Esophagus muscularis mucosa (tissue), 4 donors: ENCODE measurements around the gene CGB3. TPM values are rescaled to one million over a fixed set of nuclear protein-coding genes. Genes with fewer than 3 reads are reported as not detected.
A peak's percentile ranks its signal among the peaks of the same experiment; 100 is the strongest.

Experiments
- DNase-seq: peaks from one replicate; pipeline ENCODE4 v3.0.0-alpha.2; 2017; ENCODE audit errors: extremely low spot score
- H3K27ac ChIP-seq, 4 donors: fragments of 200-600 bp; sonication (generic); replicated peaks in 1 of 4; 1 replicate in 3 of 4; 2 replicates in 1 of 4; pipeline ENCODE4 v1.5.1; 2016 to 2019; ENCODE audit warnings: mild to moderate bottlenecking in 1 of 4
- H3K27me3 ChIP-seq, 4 donors: fragments of 200-600 bp; sonication (generic); one replicate each; pipeline versions ENCODE4 v1.5.1 to v1.6.0; 2016 to 2019
- H3K36me3 ChIP-seq, 4 donors: fragments of 200-600 bp; sonication (generic); one replicate each; pipeline ENCODE4 v1.5.1; 2016 to 2019
- H3K4me1 ChIP-seq, 4 donors: fragments of 200-600 bp; sonication (generic); one replicate each; pipeline ENCODE4 v1.5.1; 2016 to 2019
- H3K4me3 ChIP-seq, 4 donors: fragments of 200-600 bp; sonication (generic); 1 replicate in 2 of 4; 2 replicates in 2 of 4; pipeline ENCODE4 v1.5.1; 2016 to 2019; ENCODE audit warnings: mild to moderate bottlenecking in 4 of 4, moderate library complexity in 1 of 4
- H3K9me3 ChIP-seq, 4 donors: fragments of 200-600 bp; sonication (generic); 1 replicate in 3 of 4; 2 replicates in 1 of 4; pipeline ENCODE4 v1.5.1; 2016 to 2019
- CTCF ChIP-seq, 3 experiments: fragments of 200-600 bp in 2 of 3; fragments of 450-650 bp in 1 of 3; sonication (generic) in 2 of 3; IDR thresholded peaks; one replicate each; pipeline ENCODE4 v1.5.1; 2017 to 2019; ENCODE audit warnings: antibody characterized with exemption in 3 of 3, mild to moderate bottlenecking in 2 of 3, moderate library complexity in 1 of 3
- EP300 ChIP-seq: sonication (generic); formaldehyde crosslinking; IDR thresholded peaks from one replicate; pipeline ENCODE4 v1.6.1; 2017; ENCODE audit warnings: antibody characterized with exemption
- POLR2A ChIP-seq: fragments of 450-650 bp; IDR thresholded peaks from one replicate; pipeline ENCODE4 v1.6.1; 2017; ENCODE audit warnings: antibody characterized with exemption, moderate library complexity, mild to moderate bottlenecking, low read depth
- POLR2AphosphoS5 ChIP-seq, 2 donors: sonication (generic); formaldehyde crosslinking; IDR thresholded peaks; one replicate each; pipeline ENCODE4 v1.6.1; 2017; ENCODE audit warnings: antibody characterized with exemption in 2 of 2
- WGBS: methylation state at CpG from one replicate; pipeline ENCODE4 v1.1.5; 2018; 5-methylcytosine and 5-hydroxymethylcytosine counted together
- intact Hi-C: fragments of 100-400 bp; cut with DNase I; formaldehyde crosslinking; loops from one replicate; pipeline ENCODE4 v1.15.1; 2023
- total RNA-seq, 4 donors: library from RNA; depleted of rRNA; stranded (reverse); fragments of >200 nt; gene quantifications; one replicate each; pipeline versions ENCODE4 v1.1.0 to v1.2.1, GENCODE V29; 2016

Gene CGB3
- total RNA-seq, 4 donors from 2014 or later = not detected

- Histone ChIP-seq H3K36me3 (peaks cover 12 to 53% (median 40%) of the 10 kb centered on the region in 4 donors), H3K27ac (peak overlapping the region in 3 of 4 donors; percentile 93 to 95 (median 94)), H3K9me3 (no peaks in the 10 kb centered on the region), H3K4me3 (no peak overlapping the region), H3K27me3 (no peaks in the 10 kb centered on the region), H3K4me1 (peaks cover 36 to 52% (median 46%) of the 10 kb centered on the region in 4 donors)
- TF ChIP-seq EP300 (no peak), POLR2AphosphoS5 (IDR thresholded peaks at IDR 0.05) (no peak), CTCF (IDR thresholded peaks at IDR 0.05) (no peak), POLR2A (no peak)
- 63% methylated on average over 4 of the region's 4 CpGs for WGBS
- intact Hi-C loops = no loop called here
- no peak for DNase-seq
Measured at GRCh38 chr19:48990400-48990799, 33.7 kb downstream of the CGB3 start.

GRCh38 chr19:48989701-48990291 lies 34.3 kb downstream of the CGB3 start:
- Histone ChIP-seq H3K4me1 (peaks cover 35 to 46% (median 40%) of the 10 kb centered on the region in 4 donors), H3K27ac (peak overlapping the region in 2 of 4 donors; percentile 93 to 95), H3K4me3 (no peak overlapping the region), H3K27me3 (no peaks in the 10 kb centered on the region), H3K36me3 (peaks cover 19 to 59% (median 46%) of the 10 kb centered on the region in 4 donors), H3K9me3 (no peaks in the 10 kb centered on the region)
- TF ChIP-seq POLR2AphosphoS5 (IDR thresholded peaks at IDR 0.05) (no peak), EP300 (no peak), CTCF (IDR thresholded peaks at IDR 0.05) (no peak), POLR2A (no peak)
- DNase-seq = no peak
- intact Hi-C loops = no loop called here
- WGBS = 71% methylated on average over 13 of the region's 17 CpGs

GRCh38 chr19:48988860-48989259 lies 35.3 kb downstream of the CGB3 start:
- 91% methylated on average over 9 of the region's 9 CpGs for WGBS
- no peaks in the 10 kb centered on the region for H3K27me3 ChIP-seq
- H3K36me3 ChIP-seq = peaks cover 25 to 69% (median 55%) of the 10 kb centered on the region in 4 donors
- intact Hi-C loops = no loop called here
- TF ChIP-seq CTCF (IDR thresholded peaks at IDR 0.05) = no peak
- no peak for TF ChIP-seq POLR2AphosphoS5 (IDR thresholded peaks at IDR 0.05)
- no peak for TF ChIP-seq EP300
- no peak for TF ChIP-seq POLR2A
- H3K4me1 ChIP-seq = peaks cover 27 to 37% (median 31%) of the 10 kb centered on the region in 4 donors
- H3K27ac ChIP-seq = no peak overlapping the region
- DNase-seq = no peak
- no peaks in the 10 kb centered on the region for H3K9me3 ChIP-seq
- H3K4me3 ChIP-seq = no peak overlapping the region

- 95% methylated on average over 6 of the region's 7 CpGs for WGBS
- Histone ChIP-seq H3K27me3 (no peaks in the 10 kb centered on the region), H3K36me3 (peaks cover 25 to 75% (median 61%) of the 10 kb centered on the region in 4 donors), H3K27ac (no peak overlapping the region), H3K9me3 (no peaks in the 10 kb centered on the region), H3K4me1 (peaks cover 27 to 36% (median 30%) of the 10 kb centered on the region in 4 donors), H3K4me3 (no peak overlapping the region)
- intact Hi-C loops = no loop called here
- TF ChIP-seq POLR2A (no peak), CTCF (IDR thresholded peaks at IDR 0.05) (no peak), POLR2AphosphoS5 (IDR thresholded peaks at IDR 0.05) (no peak), EP300 (no peak)
- DNase-seq = no peak
Measured at GRCh38 chr19:48988286-48988685, 35.8 kb downstream of the CGB3 start.

GRCh38 chr19:48987323-48987722 lies 36.8 kb downstream of the CGB3 start:
- Histone ChIP-seq H3K4me3 (no peak overlapping the region), H3K36me3 (peaks cover 34 to 84% (median 71%) of the 10 kb centered on the region in 4 donors), H3K27ac (no peak overlapping the region), H3K27me3 (no peaks in the 10 kb centered on the region), H3K9me3 (no peaks in the 10 kb centered on the region), H3K4me1 (peaks cover 27 to 32% (median 30%) of the 10 kb centered on the region in 4 donors)
- no peak for TF ChIP-seq POLR2A
- TF ChIP-seq CTCF (IDR thresholded peaks at IDR 0.05) = no peak
- TF ChIP-seq EP300 = no peak
- no peak for TF ChIP-seq POLR2AphosphoS5 (IDR thresholded peaks at IDR 0.05)
- WGBS = 92% methylated on average over 6 of the region's 7 CpGs
- no peak for DNase-seq
- intact Hi-C loops = no loop called here
